GM15510 (cell line): ENCODE data around the gene CRIP2.

Source experiments
- POLR2A ChIP-seq: IDR thresholded peaks from 3 replicates; pipeline ENCODE4 v1.6.1; 2011; ENCODE audit warnings: borderline replicate concordance; ENCODE audit not compliant: insufficient read length; ENCODE audit errors: extremely low read depth

CRIP2 gene

GRCh38 chr14:105475269-105476096 is 862 bp downstream of the CRIP2 start:
- TF ChIP-seq POLR2A: no peak

- TF ChIP-seq POLR2A: no peak
Measured at GRCh38 chr14:105476097-105476830, 1.6 kb downstream of the CRIP2 start.

- TF ChIP-seq POLR2A: no peak
Measured at GRCh38 chr14:105476831-105477659, 2.4 kb downstream of the CRIP2 start.

GRCh38 chr14:105477660-105478397 is 3.2 kb downstream of the CRIP2 start:
- TF ChIP-seq POLR2A: no peak

GRCh38 chr14:105478398-105479251 is 4.0 kb downstream of the CRIP2 start:
- no peak for TF ChIP-seq POLR2A

- TF ChIP-seq POLR2A: no peak
Measured at GRCh38 chr14:105479431-105480158, 5.0 kb downstream of the CRIP2 start.

- no peak for TF ChIP-seq POLR2A
Measured at GRCh38 chr14:105480199-105480746, 5.7 kb downstream of the CRIP2 start.

- TF ChIP-seq POLR2A: no peak
Measured at GRCh38 chr14:105480807-105481801, 6.5 kb downstream of the CRIP2 start.

GRCh38 chr14:105481886-105482457 is 7.4 kb downstream of the CRIP2 start:
- TF ChIP-seq POLR2A: no peak

GRCh38 chr14:105482486-105483110 is 8.0 kb downstream of the CRIP2 start:
- no peak for TF ChIP-seq POLR2A
